K562 (cell line): Measurements from ENCODE around the gene ATRN.

ENCODE experiments used
- HDAC1 ChIP-seq, 2 experiments: fragments of 450-650 bp; IDR thresholded peaks; 2 replicates each; pipeline ENCODE4 v1.6.1; 2016 to 2017; ENCODE audit warnings: inconsistent platforms in 1 of 2, mild to moderate bottlenecking in 1 of 2, moderate library complexity in 1 of 2
- TCFL5 ChIP-seq: fragments of 250-450 bp; sonication (Bioruptor Pico); conservative IDR thresholded peaks from 2 replicates; pipeline ENCODE4 v1.6.1; 2021; ENCODE audit warnings: mild to moderate bottlenecking, moderate library complexity, matching md5 sums

GRCh38 chr20:3691897-3692296 is 221.1 kb downstream of the ATRN start:
- TF ChIP-seq HDAC1 (IDR thresholded peaks at IDR 0.05) (no peak), TCFL5 (CRISPR knock-in tag) (no peak)
